Stimulated activated CD8-positive, alpha-beta memory T cell treated with anti-CD3 and anti-CD28 coated beads, Interleukin-12 subunit alpha, Interleukin-12 subunit beta, amount 100 ng/mL, for 4 hours (primary cell): ENCODE measurements around the gene TEAD4.

Source experiments
- DNase-seq: peaks from one replicate; pipeline ENCODE4 v3.0.0-alpha.2; 2020; ENCODE audit warnings: low read depth

TEAD4 gene

GRCh38 chr12:3032770-3033538 is 73.8 kb downstream of the TEAD4 start:
- DNase-seq, result no peak

GRCh38 chr12:3033539-3033867 is 74.3 kb downstream of the TEAD4 start:
- no peak for DNase-seq

- DNase-seq, result no peak
These were observed 75.0 kb downstream of the TEAD4 start for GRCh38 chr12:3034067-3034750.

- DNase-seq, result no peak
These were observed 76.0 kb downstream of the TEAD4 start for GRCh38 chr12:3035171-3035570.

GRCh38 chr12:3035815-3036702 is 76.9 kb downstream of the TEAD4 start:
- DNase-seq, result no peak

- DNase-seq, result no peak
These were observed 77.9 kb downstream of the TEAD4 start for GRCh38 chr12:3036901-3037600.

GRCh38 chr12:3038166-3038565 is 79.0 kb downstream of the TEAD4 start:
- DNase-seq, result no peak

GRCh38 chr12:3038926-3039510 is 79.8 kb downstream of the TEAD4 start:
- DNase-seq, result no peak

GRCh38 chr12:3040026-3040656 is 80.9 kb downstream of the TEAD4 start:
- no peak for DNase-seq

GRCh38 chr12:3040663-3041544 is 81.7 kb downstream of the TEAD4 start:
- no peak for DNase-seq

- no peak for DNase-seq
These were observed 82.5 kb downstream of the TEAD4 start for GRCh38 chr12:3041558-3042164.

- no peak for DNase-seq
These were observed 83.2 kb downstream of the TEAD4 start for GRCh38 chr12:3042394-3042793.

- no peak for DNase-seq
These were observed 83.6 kb downstream of the TEAD4 start for GRCh38 chr12:3042826-3043225.

GRCh38 chr12:3043406-3043805 is 84.2 kb downstream of the TEAD4 start:
- no peak for DNase-seq

GRCh38 chr12:3044141-3044630 is 85.0 kb downstream of the TEAD4 start:
- no peak for DNase-seq

- no peak for DNase-seq
These were observed 86.3 kb downstream of the TEAD4 start for GRCh38 chr12:3045494-3045893.

GRCh38 chr12:3045989-3046388 is 86.8 kb downstream of the TEAD4 start:
- DNase-seq, result no peak

GRCh38 chr12:3046441-3047200 is 87.4 kb downstream of the TEAD4 start:
- no peak for DNase-seq

- no peak for DNase-seq
These were observed 88.8 kb downstream of the TEAD4 start for GRCh38 chr12:3047961-3048360.
